Activated gamma-delta T cell treated with anti-CD3 and anti-CD28 coated beads, Interleukin-2, amount 50 U/mL, for 16 hours (primary cell): Measurements from ENCODE around the gene SMYD4.
"Not testable (repeated sequence)": the region's sequence is repeated elsewhere in the genome, so short reads cannot be mapped to it uniquely, and the experiment has no call there.

Source experiments
- DNase-seq: peaks from one replicate; pipeline ENCODE4 v3.0.0-alpha.2; 2020; ENCODE audit warnings: low read depth

The SMYD4 gene

GRCh38 chr17:1829592-1830257, at the start of gene SMYD4, which contains the start of gene RPA1:
Gene SMYD4 (minus strand): TSS chr17:1829902. CDS start chr17:1827994, 1,908 bp downstream.
Gene RPA1 (plus strand): TSS chr17:1830005. CDS start chr17:1830094, 89 bp downstream.
- peak; percentile 79 for DNase-seq

- DNase-seq = no peak
These were observed 48.9 kb upstream of the SMYD4 start for GRCh38 chr17:1878419-1879121.

- no peak for DNase-seq
These were observed 45.9 kb upstream of the SMYD4 start for GRCh38 chr17:1875597-1875996.

- DNase-seq = no peak
These were observed 43.7 kb upstream of the SMYD4 start for GRCh38 chr17:1873418-1873817.

GRCh38 chr17:1872976-1873375, 43.3 kb upstream of the SMYD4 start:
- DNase-seq = no peak

GRCh38 chr17:1872254-1872653, 42.6 kb upstream of the SMYD4 start:
- no peak for DNase-seq

- no peak for DNase-seq
These were observed 42.1 kb upstream of the SMYD4 start for GRCh38 chr17:1871756-1872155.

GRCh38 chr17:1870592-1870991, 40.9 kb upstream of the SMYD4 start:
- DNase-seq = no peak

- no peak for DNase-seq
These were observed 38.4 kb upstream of the SMYD4 start for GRCh38 chr17:1868090-1868489.

GRCh38 chr17:1867307-1867706, 37.6 kb upstream of the SMYD4 start:
- DNase-seq = no peak

GRCh38 chr17:1865252-1866037, 35.7 kb upstream of the SMYD4 start:
- DNase-seq = no peak

GRCh38 chr17:1861391-1862010, 31.8 kb upstream of the SMYD4 start:
- DNase-seq = no peak

- no peak for DNase-seq
These were observed 31.3 kb upstream of the SMYD4 start for GRCh38 chr17:1860978-1861377.

- not testable (repeated sequence) for DNase-seq
These were observed 26.8 kb upstream of the SMYD4 start for GRCh38 chr17:1856462-1856861.

- no peak for DNase-seq
These were observed 24.0 kb upstream of the SMYD4 start for GRCh38 chr17:1853698-1854097.

- DNase-seq = no peak
These were observed 22.6 kb upstream of the SMYD4 start for GRCh38 chr17:1852327-1852726.

GRCh38 chr17:1847191-1847590, 17.5 kb upstream of the SMYD4 start:
- no peak for DNase-seq

GRCh38 chr17:1843947-1844346, 14.2 kb upstream of the SMYD4 start:
- DNase-seq = no peak

- no peak for DNase-seq
These were observed 9.8 kb upstream of the SMYD4 start for GRCh38 chr17:1839516-1839915.

GRCh38 chr17:1834380-1835149, 4.9 kb upstream of the SMYD4 start:
- DNase-seq = no peak

- peak; percentile 10 for DNase-seq
These were observed 586 bp upstream of the SMYD4 start for GRCh38 chr17:1830288-1830687.

- DNase-seq = no peak
These were observed 498 bp downstream of the SMYD4 start for GRCh38 chr17:1829216-1829591.
